Measurements from ENCODE around the gene SCYL2. TPM values are rescaled to one million over a fixed set of nuclear protein-coding genes. Genes with fewer than 3 reads are reported as not detected.
A peak's percentile ranks its signal among the peaks of the same experiment; 100 is the strongest.

SCYL2 gene
- total and polyA plus RNA-seq, 9 donors, result 11.0 to 47.6 (median 37.1) TPM

DNA sequence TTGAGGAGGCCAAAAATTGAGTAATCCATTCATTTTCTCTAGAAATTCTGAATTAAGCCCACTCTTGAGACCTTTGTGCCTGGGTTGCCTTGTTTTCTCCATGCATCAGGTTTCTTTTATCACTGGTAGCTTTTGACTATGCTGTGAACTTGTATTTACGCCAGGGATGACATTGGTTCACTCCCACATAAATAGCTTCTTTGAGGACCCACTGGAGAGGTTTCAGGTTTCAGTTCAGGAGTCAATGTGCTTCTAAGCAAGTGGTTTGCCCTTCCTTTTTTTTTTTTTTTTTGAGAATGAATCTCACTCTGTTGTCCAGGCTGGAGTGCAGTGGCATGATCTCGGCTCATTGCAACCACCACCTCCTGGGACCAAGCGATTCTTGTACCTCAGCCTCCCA lies 79.7 kb downstream of the SCYL2 start:
- no peak for DNase-seq
- H3K27me3 ChIP-seq, result no peaks in the 10 kb centered on the region
- no peaks in the 10 kb centered on the region for H3K9me3 ChIP-seq
- no peaks in the 10 kb centered on the region for H3K4me1 ChIP-seq (ENCODE audit: insufficient read depth)
- no peak overlapping the region for H3K27ac ChIP-seq
- no peak for TF ChIP-seq EP300 (IDR thresholded peaks at IDR 0.05)
- TF ChIP-seq POLR2A (IDR thresholded peaks at IDR 0.05), result no peak
- TF ChIP-seq, protein P1, sequence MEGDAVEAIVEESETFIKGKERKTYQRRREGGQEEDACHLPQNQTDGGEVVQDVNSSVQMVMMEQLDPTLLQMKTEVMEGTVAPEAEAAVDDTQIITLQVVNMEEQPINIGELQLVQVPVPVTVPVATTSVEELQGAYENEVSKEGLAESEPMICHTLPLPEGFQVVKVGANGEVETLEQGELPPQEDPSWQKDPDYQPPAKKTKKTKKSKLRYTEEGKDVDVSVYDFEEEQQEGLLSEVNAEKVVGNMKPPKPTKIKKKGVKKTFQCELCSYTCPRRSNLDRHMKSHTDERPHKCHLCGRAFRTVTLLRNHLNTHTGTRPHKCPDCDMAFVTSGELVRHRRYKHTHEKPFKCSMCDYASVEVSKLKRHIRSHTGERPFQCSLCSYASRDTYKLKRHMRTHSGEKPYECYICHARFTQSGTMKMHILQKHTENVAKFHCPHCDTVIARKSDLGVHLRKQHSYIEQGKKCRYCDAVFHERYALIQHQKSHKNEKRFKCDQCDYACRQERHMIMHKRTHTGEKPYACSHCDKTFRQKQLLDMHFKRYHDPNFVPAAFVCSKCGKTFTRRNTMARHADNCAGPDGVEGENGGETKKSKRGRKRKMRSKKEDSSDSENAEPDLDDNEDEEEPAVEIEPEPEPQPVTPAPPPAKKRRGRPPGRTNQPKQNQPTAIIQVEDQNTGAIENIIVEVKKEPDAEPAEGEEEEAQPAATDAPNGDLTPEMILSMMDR (IDR thresholded peaks at IDR 0.05), result no peak
- 57 to 79% (median 62%) methylated on average over 3 of the region's 3 CpGs for WGBS, 3 donors
- no peaks in the 10 kb centered on the region for H3K36me3 ChIP-seq
- H3K4me3 ChIP-seq, result no peak overlapping the region
- intact Hi-C loops (cut with DNase I), result loop anchor here in 2 of 4 donors (5.0 kb wide), 1 partner anchor 206 kb away; no protein-coding TSS in a partner anchor

DNA sequence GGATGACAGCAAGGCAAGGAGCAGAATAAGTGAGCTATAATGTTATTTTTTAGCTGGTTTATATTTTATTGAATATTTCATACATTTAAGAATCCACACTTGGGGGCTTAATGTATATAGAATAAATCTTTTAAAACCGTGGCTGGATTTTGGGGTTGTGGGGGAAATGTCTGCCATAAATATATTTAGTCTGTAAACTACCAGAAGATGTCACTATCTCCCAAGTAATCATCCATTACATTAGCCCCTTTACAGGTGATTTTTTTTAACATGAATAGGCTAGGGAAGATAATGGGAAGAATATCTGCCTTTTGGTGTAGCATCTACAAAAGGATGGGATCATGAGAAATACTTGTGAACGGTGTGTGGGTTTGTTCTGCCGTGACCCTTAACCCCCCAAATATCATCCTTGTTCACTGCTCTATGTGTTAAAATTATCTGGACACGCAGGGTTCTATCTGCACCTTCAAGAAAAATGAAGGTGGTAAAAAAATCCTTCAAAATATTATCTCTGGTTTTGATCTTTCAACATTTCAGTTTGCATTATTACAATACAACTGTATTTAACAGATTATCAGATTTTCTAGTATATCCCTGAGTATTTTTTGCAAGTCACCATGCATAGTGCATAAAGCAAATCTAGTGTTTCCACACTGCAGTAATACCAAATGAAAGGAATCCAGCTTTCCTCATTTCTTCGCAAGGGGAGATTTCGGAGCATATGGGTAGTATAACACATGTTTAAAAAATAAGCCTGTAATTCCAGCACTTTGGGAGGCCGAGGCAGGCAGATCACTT lies 81.9 kb downstream of the SCYL2 start:
- Histone ChIP-seq H3K36me3 (no peaks in the 10 kb centered on the region), H3K27ac (no peak overlapping the region), H3K4me1 (ENCODE audit: insufficient read depth) (no peaks in the 10 kb centered on the region), H3K4me3 (no peak overlapping the region), H3K27me3 (no peaks in the 10 kb centered on the region), H3K9me3 (no peaks in the 10 kb centered on the region)
- DNase-seq, result no peak
- TF ChIP-seq POLR2A (IDR thresholded peaks at IDR 0.05) (no peak), EP300 (IDR thresholded peaks at IDR 0.05) (no peak)
- TF ChIP-seq, protein P1 (IDR thresholded peaks at IDR 0.05), result peak in 2 of 3 donors; percentile 42 to 47
- WGBS, 3 donors, result 65 to 69% (median 68%) methylated on average over 7 of the region's 7 CpGs
- intact Hi-C loops (cut with DNase I), result loop anchor here in 2 of 4 donors (5.0 kb wide), 1 partner anchor 203 kb away; no protein-coding TSS in a partner anchor

DNA sequence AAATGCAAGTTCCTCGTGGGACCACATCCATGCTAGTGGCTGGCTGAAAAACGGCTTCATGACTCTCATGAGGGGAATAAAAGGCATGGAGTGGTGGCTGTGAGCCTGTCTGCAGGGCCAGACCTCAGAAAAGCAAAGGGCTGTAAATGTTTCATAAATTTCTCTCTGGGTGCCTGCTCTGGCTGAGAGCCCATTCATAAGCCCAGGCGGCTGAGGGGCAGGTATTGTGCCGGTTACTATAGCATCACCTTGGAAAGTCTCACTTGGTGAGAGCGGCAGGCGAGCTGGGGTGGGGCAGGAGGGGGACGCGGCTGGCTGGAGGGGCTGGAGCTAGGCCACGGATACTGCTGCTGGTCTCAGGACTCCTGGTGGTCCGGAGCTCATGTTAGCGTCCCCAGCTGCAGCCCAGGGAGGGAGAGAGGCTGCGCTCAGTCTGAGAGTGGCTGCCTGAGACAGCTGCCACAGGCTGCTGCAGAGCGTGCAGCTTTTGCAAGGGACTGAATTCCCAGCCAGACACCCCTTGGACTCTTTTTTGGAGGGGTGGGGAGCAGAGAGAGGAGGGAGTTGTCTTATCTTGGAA lies 89.8 kb downstream of the SCYL2 start, which contains the start of gene SLC17A8:
TSS of gene SLC17A8 (plus strand) at position 431 of the 580 bp plus-strand sequence. CDS start 318 bp downstream, outside the sequence.
- intact Hi-C loops (cut with DNase I), result loop anchor here in 1 of 4 donors (10.0 kb wide), 1 partner anchor 198 kb away; no protein-coding TSS in a partner anchor
- TF ChIP-seq EP300 (IDR thresholded peaks at IDR 0.05), result no peak
- no peaks in the 10 kb centered on the region for H3K9me3 ChIP-seq
- 12 to 16% (median 14%) methylated on average over 13 of the region's 13 CpGs for WGBS, 3 donors
- no peaks in the 10 kb centered on the region for H3K27me3 ChIP-seq
- no peaks in the 10 kb centered on the region for H3K36me3 ChIP-seq
- no peak within 1 kb of the TSS for H3K4me3 ChIP-seq
- no peaks in the 10 kb centered on the region for H3K4me1 ChIP-seq (ENCODE audit: insufficient read depth)
- no peak for DNase-seq
- no peak within 1 kb of the TSS for H3K27ac ChIP-seq

DNA sequence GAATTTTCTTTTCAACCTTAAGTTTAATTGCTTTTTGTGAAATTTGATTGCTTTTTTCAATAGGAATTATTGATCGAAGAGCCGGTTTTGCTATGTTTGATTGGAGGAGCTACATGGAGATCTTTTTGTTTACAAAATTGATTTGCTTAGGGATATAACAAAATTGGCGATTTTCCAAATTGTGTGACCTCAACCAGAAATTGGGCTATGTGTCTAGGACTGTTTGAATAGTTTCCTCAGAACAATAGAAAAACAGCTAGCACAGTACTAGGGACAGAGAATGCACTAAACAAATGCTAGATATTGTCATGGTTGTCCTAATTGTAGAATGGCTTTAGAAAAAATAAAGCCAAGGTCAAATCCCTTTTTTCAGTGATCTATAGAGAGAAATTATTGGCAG lies 92.3 kb downstream of the SCYL2 start:
- no peak overlapping the region for H3K4me3 ChIP-seq
- intact Hi-C loops (cut with DNase I), result loop anchor here in 1 of 4 donors (10.0 kb wide), 1 partner anchor 196 kb away; no protein-coding TSS in a partner anchor
- no peaks in the 10 kb centered on the region for H3K27me3 ChIP-seq
- H3K27ac ChIP-seq, result no peak overlapping the region
- no peak for DNase-seq
- 62 to 65% (median 63%) methylated on average over 3 of the region's 3 CpGs for WGBS, 3 donors
- no peaks in the 10 kb centered on the region for H3K4me1 ChIP-seq (ENCODE audit: insufficient read depth)
- H3K36me3 ChIP-seq, result no peaks in the 10 kb centered on the region
- TF ChIP-seq POLR2A (IDR thresholded peaks at IDR 0.05) (no peak), EP300 (IDR thresholded peaks at IDR 0.05) (no peak)
- TF ChIP-seq, protein P1 (IDR thresholded peaks at IDR 0.05), result no peak
- no peaks in the 10 kb centered on the region for H3K9me3 ChIP-seq

Measured in ovary (tissue), 9 donors.